Heart left ventricle (tissue), 13 donors: ENCODE measurements around the gene HMHB1.

Experiments used
- CTCF ChIP-seq, 12 donors: fragments of 200-600 bp; sonication (generic) in 4 of 12; IDR thresholded peaks; one replicate each; pipeline versions ENCODE4 v1.5.0 to v1.8.0; 2018 to 2022; ENCODE audit warnings: antibody characterized with exemption in 12 of 12, mild to moderate bottlenecking in 5 of 12
- POLR2A ChIP-seq, 2 donors: fragments of 450-650 bp; IDR thresholded peaks; one replicate each; pipeline ENCODE4 v1.6.1; 2017; ENCODE audit warnings: antibody characterized with exemption in 2 of 2, mild to moderate bottlenecking in 2 of 2, moderate library complexity in 2 of 2
- donor health status: ischemic (EF 13 %, LVEDD 7.1; RV severe dilation, severe dysfunction).
- donor health status: DM: no; HTN: yes; CAD: no.
- donor health status: DM: no; HTN: no; CAD: no.
- donor health status: ischemic (EF 25% LVEDD 6.9; RV normal size, moderate dysfunction).
- donor health status: ischemic (EF 25% LVEDD 5.7; RV mildly dilated, moderate dysfunction).
- donor health status: ischemic (EF 35%, LVEDD 5.7; RV mildly dilated, moderate dysfunction).
- donor health status: nonischemic (EF 11% LVEDD 7.7; RV severe dilation, severe dysfunction).
- donor health status: DM: yes; HTN: yes; CAD: no.
- donor health status: PGD.
- donor health status: ischemic (EF 29% LVEDD 5.4; RV normal size, mild dysfunction).
- donor health status: nonischemic (EF 23%, LVEDD 6.1; RV moderate dilation, normal function).

- TF ChIP-seq CTCF (IDR thresholded peaks at IDR 0.05) = no peak
- TF ChIP-seq POLR2A (IDR thresholded peaks at IDR 0.05) = no peak
These were observed 41.5 kb upstream of the HMHB1 start for GRCh38 chr5:143770450-143770849.
